ENCODE results near the gene WDR64.

DNA sequence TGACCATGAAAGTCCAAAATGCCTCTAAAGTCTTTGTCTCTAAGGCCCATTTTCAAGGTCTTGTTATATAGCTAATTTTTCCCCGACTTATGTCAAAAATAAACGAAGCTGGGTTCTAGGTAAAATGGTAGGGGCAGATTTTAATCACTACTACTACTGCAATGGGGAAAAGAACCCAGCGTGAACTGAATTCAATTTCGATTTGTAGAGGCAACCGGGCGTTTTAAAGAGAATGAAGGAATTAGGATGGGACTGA, 195.4 kb downstream of the WDR64 start:
- TF ChIP-seq, protein P1, sequence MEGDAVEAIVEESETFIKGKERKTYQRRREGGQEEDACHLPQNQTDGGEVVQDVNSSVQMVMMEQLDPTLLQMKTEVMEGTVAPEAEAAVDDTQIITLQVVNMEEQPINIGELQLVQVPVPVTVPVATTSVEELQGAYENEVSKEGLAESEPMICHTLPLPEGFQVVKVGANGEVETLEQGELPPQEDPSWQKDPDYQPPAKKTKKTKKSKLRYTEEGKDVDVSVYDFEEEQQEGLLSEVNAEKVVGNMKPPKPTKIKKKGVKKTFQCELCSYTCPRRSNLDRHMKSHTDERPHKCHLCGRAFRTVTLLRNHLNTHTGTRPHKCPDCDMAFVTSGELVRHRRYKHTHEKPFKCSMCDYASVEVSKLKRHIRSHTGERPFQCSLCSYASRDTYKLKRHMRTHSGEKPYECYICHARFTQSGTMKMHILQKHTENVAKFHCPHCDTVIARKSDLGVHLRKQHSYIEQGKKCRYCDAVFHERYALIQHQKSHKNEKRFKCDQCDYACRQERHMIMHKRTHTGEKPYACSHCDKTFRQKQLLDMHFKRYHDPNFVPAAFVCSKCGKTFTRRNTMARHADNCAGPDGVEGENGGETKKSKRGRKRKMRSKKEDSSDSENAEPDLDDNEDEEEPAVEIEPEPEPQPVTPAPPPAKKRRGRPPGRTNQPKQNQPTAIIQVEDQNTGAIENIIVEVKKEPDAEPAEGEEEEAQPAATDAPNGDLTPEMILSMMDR (IDR thresholded peaks at IDR 0.05) = no peak
- TF ChIP-seq POLR2A (IDR thresholded peaks at IDR 0.05) = no peak

Measured in ovary (tissue), 3 donors.